Ovary (tissue), 9 donors: ENCODE data around the gene HOXB8. TPM values are rescaled to one million over a fixed set of nuclear protein-coding genes. Genes with fewer than 3 reads are reported as not detected.

ENCODE experiments used
- DNase-seq, 5 donors: peaks; one replicate each; pipeline ENCODE4 v3.0.0-alpha.2; 2019 to 2020
- H3K27ac ChIP-seq, 2 donors: fragments of 200-600 bp; one replicate each; pipeline versions ENCODE4 v1.5.1 to v1.8.0; 2019 to 2022
- H3K27me3 ChIP-seq: fragments of 200-600 bp; one replicate; pipeline ENCODE4 v1.8.0; 2022
- H3K36me3 ChIP-seq: fragments of 200-600 bp; sonication (generic); one replicate; pipeline ENCODE4 v1.5.1; 2019
- H3K4me1 ChIP-seq: one replicate; pipeline ENCODE4 v1.8.1; 2013; ENCODE audit warnings: mild to moderate bottlenecking, moderate library complexity; ENCODE audit not compliant: insufficient read depth
- H3K4me3 ChIP-seq: fragments of 200-600 bp; sonication (generic); one replicate; pipeline ENCODE4 v1.5.1; 2017
- H3K9me3 ChIP-seq, 2 donors: fragments of 200-600 bp in 1 of 2; sonication (generic) in 1 of 2; one replicate each; pipeline versions ENCODE4 v1.5.1 to v1.8.1; 2013 to 2019; ENCODE audit warnings: mild to moderate bottlenecking in 1 of 2, moderate library complexity in 1 of 2
- CTCF ChIP-seq, 3 donors: fragments of 450-650 bp in 2 of 3; fragments of 200-600 bp in 1 of 3; IDR thresholded peaks; one replicate each; pipeline versions ENCODE4 v1.5.1 to v1.8.0; 2016 to 2022; ENCODE audit warnings: antibody characterized with exemption in 3 of 3, mild to moderate bottlenecking in 1 of 3
- EP300 ChIP-seq: sonication (generic); formaldehyde crosslinking; IDR thresholded peaks from one replicate; pipeline ENCODE4 v1.6.1; 2017; ENCODE audit warnings: antibody characterized with exemption
- POLR2A ChIP-seq: fragments of 450-650 bp; IDR thresholded peaks from one replicate; pipeline ENCODE4 v1.6.1; 2017; ENCODE audit warnings: antibody characterized with exemption, mild to moderate bottlenecking, moderate library complexity
- WGBS, 3 donors: extraction: QIAGEN DNeasy Blood & Tissue Kit in 1 of 3; methylation state at CpG; one replicate each; pipeline versions ENCODE4 v1.1.5 to v1.1.7; 2013 to 2017; 5-methylcytosine and 5-hydroxymethylcytosine counted together
- intact Hi-C, 4 donors: fragments of 100-400 bp; cut with DNase I; formaldehyde crosslinking; loops; one replicate each; pipeline versions ENCODE4 v1.11.0 to v1.15.1; 2022 to 2023
- polyA plus RNA-seq, 2 donors: library from polyadenylated mRNA; stranded (reverse); fragments of 200-250 nt in 1 of 2; fragments of 350-450 nt in 1 of 2; fragmentation: Illumina TruSeq in 1 of 2; extraction: RNeasy Lipid Tissue Mini Kit (QIAGEN cat#74804) in 1 of 2; gene quantifications; one replicate each; pipeline ENCODE4 v1.2.3, GENCODE V29; 2013 to 2014
- total RNA-seq, 7 donors: library from RNA; depleted of rRNA in 2 of 7; stranded (reverse); fragments of >200 nt in 2 of 7; fragmentation: NEBNext Ultra II Directional in 3 of 7; extraction: Animal tissue kit (Norgen Biotek cat#: 25700) in 3 of 7; gene quantifications; one replicate each; pipeline versions ENCODE4 v1.1.0 to v1.2.4, GENCODE V29; 2016 to 2023
- donor health status: DM: no; HTN: no; CAD: no; lungs with moderate emphysema.
- donor health status: DM: no; HTN: no; CAD: no.
- donor health status: Bipolar disorder and iron deficiency.
- donor health status: DM: yes; HTN: yes; CAD: no.
- donor health status: DM: no; HTN: no; CAD: no.
- donor health status: DM: yes; HTN: yes; CAD: no.

HOXB8 gene
- total and polyA plus RNA-seq, 9 donors: 0.17 to 2.5 (median 0.28) TPM; not detected in 4

- WGBS, 3 donors: 10 to 26% (median 19%) methylated on average over 8 of the region's 8 CpGs
- H3K9me3 ChIP-seq: no peaks in the 10 kb centered on the region
- no peak overlapping the region for H3K4me3 ChIP-seq
- no peak overlapping the region for H3K27ac ChIP-seq
- DNase-seq: no peak
- H3K27me3 ChIP-seq: no peaks in the 10 kb centered on the region
- H3K36me3 ChIP-seq: no peaks in the 10 kb centered on the region
- intact Hi-C loops: no loop called here
- H3K4me1 ChIP-seq: no peaks in the 10 kb centered on the region
- TF ChIP-seq EP300: no peak
- TF ChIP-seq POLR2A: no peak
- TF ChIP-seq CTCF (IDR thresholded peaks at IDR 0.05): no peak
Observed at GRCh38 chr17:48574505-48575065, 40.5 kb downstream of the HOXB8 start.

DNA sequence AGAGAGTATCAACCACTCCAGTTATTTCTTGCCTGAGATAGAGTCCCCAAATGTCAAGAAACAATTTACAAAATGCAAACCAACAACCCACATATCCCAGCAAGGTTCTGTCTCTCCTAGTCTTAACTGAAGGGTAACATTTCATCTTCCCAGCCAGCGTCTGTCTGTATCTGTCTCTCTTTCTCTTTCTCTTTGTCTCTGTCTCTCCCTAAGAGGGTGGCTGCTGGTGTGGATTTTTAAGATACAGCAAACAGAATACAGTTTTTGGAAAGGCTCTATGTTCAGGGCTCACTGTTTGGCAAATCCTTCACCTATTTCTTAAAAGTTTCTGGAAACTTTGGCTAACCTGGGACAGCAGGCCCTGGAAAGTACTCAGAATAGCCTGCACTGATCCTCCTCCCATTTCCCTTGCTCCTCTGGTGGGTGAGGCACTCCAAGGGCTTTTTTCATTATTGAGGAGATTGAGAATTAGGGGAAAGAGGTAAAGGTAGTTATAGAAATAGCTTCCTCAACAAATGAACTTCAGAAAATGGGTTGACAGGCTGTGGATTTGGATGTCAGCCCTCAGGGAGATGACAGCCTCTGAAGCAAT lies 43.2 kb downstream of the HOXB8 start:
- H3K9me3 ChIP-seq: no peaks in the 10 kb centered on the region
- no peak overlapping the region for H3K4me3 ChIP-seq
- no peak for DNase-seq
- H3K27me3 ChIP-seq: no peaks in the 10 kb centered on the region
- 64 to 94% (median 84%) methylated on average over 1 of the region's 1 CpG for WGBS, 3 donors
- no peak for TF ChIP-seq POLR2A
- no peak for TF ChIP-seq CTCF (IDR thresholded peaks at IDR 0.05)
- no peak for TF ChIP-seq EP300
- no peak overlapping the region for H3K27ac ChIP-seq
- no peaks in the 10 kb centered on the region for H3K4me1 ChIP-seq
- intact Hi-C loops: no loop called here
- H3K36me3 ChIP-seq: no peaks in the 10 kb centered on the region

DNA sequence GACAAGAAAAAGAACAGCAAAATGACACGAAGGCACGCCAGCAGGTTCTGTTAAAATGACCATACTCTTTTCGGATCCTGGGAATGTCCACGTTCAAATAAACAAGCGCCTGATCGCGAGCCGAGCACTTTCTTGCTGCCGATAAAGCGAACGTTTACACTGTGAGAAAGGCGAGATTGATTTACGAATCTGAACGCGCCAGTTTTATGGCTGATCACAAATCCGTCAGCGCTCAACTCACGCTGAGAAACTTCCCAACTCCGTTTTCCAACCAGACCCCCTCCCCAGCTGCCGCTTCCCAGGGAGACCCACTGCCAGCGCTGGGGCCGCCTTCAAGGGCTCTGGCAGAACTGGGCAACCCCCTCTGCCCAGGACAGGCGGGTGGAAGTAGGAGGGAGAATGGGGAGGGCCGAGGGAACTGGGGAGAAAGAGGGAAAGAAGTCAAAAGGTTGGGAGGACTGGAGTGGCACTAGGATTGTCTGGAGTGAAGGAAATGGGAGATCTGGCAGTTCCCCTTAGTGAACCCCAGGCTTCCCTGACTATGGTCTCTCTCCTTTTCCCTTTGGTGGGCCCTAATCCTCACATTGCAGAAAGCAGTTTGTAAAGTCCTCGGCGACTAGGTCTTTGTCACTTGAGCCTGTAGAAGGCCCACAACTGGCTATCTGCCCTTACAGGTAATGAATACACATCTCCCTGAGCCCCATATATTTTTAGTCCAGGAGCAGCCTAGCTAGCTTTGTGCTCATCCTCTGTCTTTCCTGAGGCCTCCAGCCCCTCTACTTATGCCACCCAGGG lies 43.9 kb downstream of the HOXB8 start:
- Histone ChIP-seq H3K27ac (no peak overlapping the region), H3K4me3 (no peak overlapping the region), H3K9me3 (no peaks in the 10 kb centered on the region), H3K27me3 (no peaks in the 10 kb centered on the region), H3K4me1 (no peaks in the 10 kb centered on the region), H3K36me3 (no peaks in the 10 kb centered on the region)
- TF ChIP-seq POLR2A (no peak), EP300 (no peak), CTCF (IDR thresholded peaks at IDR 0.05) (no peak)
- 19 to 35% (median 20%) methylated on average over 26 of the region's 26 CpGs for WGBS, 3 donors
- DNase-seq: no peak
- intact Hi-C loops: no loop called here

- no peak for TF ChIP-seq EP300
- TF ChIP-seq CTCF (IDR thresholded peaks at IDR 0.05): no peak
- TF ChIP-seq POLR2A: no peak
- no peak for DNase-seq
- Histone ChIP-seq H3K27me3 (no peaks in the 10 kb centered on the region), H3K27ac (no peak overlapping the region), H3K4me3 (no peak overlapping the region), H3K9me3 (no peaks in the 10 kb centered on the region), H3K36me3 (no peaks in the 10 kb centered on the region), H3K4me1 (no peaks in the 10 kb centered on the region)
- 9 to 26% (median 11%) methylated on average over 19 of the region's 19 CpGs for WGBS, 3 donors
- intact Hi-C loops: no loop called here
Observed at GRCh38 chr17:48570325-48571023, 44.6 kb downstream of the HOXB8 start.
